ENCODE data around the gene PDE6G. TPM values are rescaled to one million over a fixed set of nuclear protein-coding genes. Genes with fewer than 3 reads are reported as not detected.
A peak's percentile ranks its signal among the peaks of the same experiment; 100 is the strongest.

The PDE6G gene
- total RNA-seq (under 1 TPM in 1 of 7 donors, not detected in 6; 0.22 TPM), polyA plus RNA-seq (1 to 10 TPM in 1 of 2 donors, under 1 TPM in 1; 0.39 to 1.3 TPM)
- long read RNA-seq, donor 1, result 0 reads
- long read RNA-seq, donor 2, partial matches to known transcripts, result 103 of 122 reads
- long read RNA-seq, donor 2, other reads (novel, unspliced or antisense), result 19 of 122 reads
- long read RNA-seq, donor 3, result 0 reads

GRCh38 chr17:81656118-81656743 is at the start of gene PDE6G:
Gene PDE6G, minus strand, starts transcription at chr17:81656542. Its CDS starts 3,237 bp downstream, at chr17:81653305.
- TF ChIP-seq POLR2A (IDR thresholded peaks at IDR 0.05), result no peak
- no peak for TF ChIP-seq EP300 (IDR thresholded peaks at IDR 0.05)
- no peak for TF ChIP-seq CTCF (IDR thresholded peaks at IDR 0.05)
- no peaks in the 10 kb centered on the region for H3K4me1 ChIP-seq (ENCODE audit: insufficient read depth)
- no peak within 1 kb of the TSS for H3K27ac ChIP-seq
- H3K27me3 ChIP-seq, result no peaks in the 10 kb centered on the region
- 78 to 82% (median 81%) methylated on average over 15 of the region's 15 CpGs for WGBS, 3 donors
- H3K36me3 ChIP-seq, result no peaks in the 10 kb centered on the region
- DNase-seq, result no peak
- intact Hi-C loops (cut with DNase I), result no loop called here
- H3K4me3 ChIP-seq, result no peak within 1 kb of the TSS
- H3K9me3 ChIP-seq, result no peaks in the 10 kb centered on the region

DNA sequence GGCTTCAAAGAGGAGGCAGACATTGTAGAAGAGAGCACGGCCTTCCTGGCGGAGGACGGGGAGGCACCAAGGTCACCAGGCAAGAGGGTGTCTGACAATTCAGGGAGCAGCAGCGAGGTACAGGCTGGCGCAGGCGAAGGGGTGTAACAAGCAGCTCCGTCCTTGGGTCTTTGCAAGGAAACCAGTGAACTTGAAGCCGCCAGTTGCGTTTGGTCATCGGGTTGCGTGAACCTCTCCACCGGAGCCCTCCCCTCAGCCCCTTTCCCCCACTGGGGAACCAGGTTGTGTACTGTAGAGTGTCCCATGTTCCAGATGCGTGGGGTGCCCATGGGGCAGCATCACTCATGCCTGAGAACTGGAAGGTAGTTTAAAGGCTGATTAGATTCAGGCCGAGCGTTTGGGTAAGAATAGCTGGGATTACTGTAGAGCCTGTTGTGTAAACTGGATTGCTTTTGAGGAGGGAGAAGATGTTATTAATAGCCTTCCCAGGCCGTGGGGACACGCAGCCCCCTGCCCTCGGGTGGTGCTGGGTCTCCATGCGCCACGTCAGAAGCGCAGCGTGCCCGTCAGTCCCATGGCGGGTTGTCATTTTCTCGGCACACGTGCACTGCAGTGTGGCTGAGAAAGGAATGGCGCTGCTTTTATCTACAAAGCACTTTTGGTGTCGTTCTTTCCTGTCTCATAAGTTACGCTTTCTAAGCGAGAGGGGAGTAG is 49.3 kb upstream of the PDE6G start:
- WGBS, 3 donors, result 89 to 91% (median 91%) methylated on average over 30 of the region's 30 CpGs
- TF ChIP-seq POLR2A (IDR thresholded peaks at IDR 0.05) (no peak), CTCF (IDR thresholded peaks at IDR 0.05) (no peak), EP300 (IDR thresholded peaks at IDR 0.05) (no peak)
- no peaks in the 10 kb centered on the region for H3K36me3 ChIP-seq
- intact Hi-C loops (cut with DNase I), result no loop called here
- DNase-seq, result peak in 2 of 5 donors; percentile 24 to 27
- no peak overlapping the region for H3K27ac ChIP-seq
- no peaks in the 10 kb centered on the region for H3K27me3 ChIP-seq
- no peak overlapping the region for H3K4me3 ChIP-seq
- no peaks in the 10 kb centered on the region for H3K9me3 ChIP-seq
- H3K4me1 ChIP-seq (ENCODE audit: insufficient read depth), result peaks cover 7% of the 10 kb centered on the region

DNA sequence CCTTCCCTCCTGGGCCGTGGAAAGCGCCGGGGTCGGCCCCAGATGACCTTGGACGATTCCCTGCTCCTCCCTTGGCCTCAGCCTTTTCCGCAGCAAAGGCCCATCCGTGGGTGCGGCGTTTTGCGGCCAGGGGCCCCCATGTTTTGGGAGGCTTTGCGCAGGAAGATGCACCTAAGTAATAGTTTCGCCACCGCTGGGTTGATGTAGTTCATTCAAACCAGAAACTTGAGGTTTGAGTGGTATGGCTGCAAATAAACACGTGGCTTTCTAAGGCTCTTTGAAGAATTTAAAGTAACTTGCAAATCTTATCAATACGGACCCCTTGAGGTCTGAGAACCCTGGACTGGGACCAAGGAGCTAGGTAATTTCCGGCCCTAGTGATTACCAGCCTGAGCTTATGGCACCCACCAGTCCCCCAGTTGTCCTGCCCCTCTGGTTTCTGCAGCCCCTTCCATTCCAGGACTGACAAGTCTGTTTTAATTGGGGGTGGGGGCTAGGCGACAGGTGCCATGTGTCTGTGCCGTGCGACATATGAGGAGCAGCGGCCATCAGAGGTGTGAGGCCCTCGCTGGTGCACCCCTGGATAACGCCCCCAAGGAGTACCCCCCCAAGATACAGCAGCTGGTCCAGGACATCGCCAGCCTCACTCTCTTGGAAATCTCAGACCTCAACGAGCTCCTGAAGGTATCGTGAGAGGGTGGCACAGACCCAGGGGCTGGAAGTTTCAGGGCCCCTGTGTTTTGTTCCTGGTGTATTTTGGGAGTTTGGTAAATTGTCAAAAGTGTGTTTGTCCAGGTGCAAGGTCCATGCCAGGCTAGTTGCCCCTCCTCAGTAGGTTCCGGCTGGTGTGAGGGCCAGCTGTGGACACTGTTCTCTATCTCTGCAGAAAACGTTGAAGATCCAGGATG is 47.7 kb upstream of the PDE6G start:
- 21 to 25% (median 24%) methylated on average over 27 of the region's 27 CpGs for WGBS, 3 donors
- Histone ChIP-seq H3K27ac (peak overlapping the region; percentile 79 to 90), H3K4me3 (peak overlapping the region; percentile 77), H3K27me3 (no peaks in the 10 kb centered on the region), H3K9me3 (no peaks in the 10 kb centered on the region), H3K36me3 (no peaks in the 10 kb centered on the region), H3K4me1 (ENCODE audit: insufficient read depth) (peaks cover 6% of the 10 kb centered on the region)
- TF ChIP-seq EP300 (IDR thresholded peaks at IDR 0.05) (no peak), CTCF (IDR thresholded peaks at IDR 0.05) (no peak), POLR2A (IDR thresholded peaks at IDR 0.05) (no peak)
- intact Hi-C loops (cut with DNase I), result no loop called here
- DNase-seq, result no peak
